Measurements from ENCODE around the gene SPECC1. TPM values are rescaled to one million over a fixed set of nuclear protein-coding genes. Genes with fewer than 3 reads are reported as not detected.
A peak's percentile ranks its signal among the peaks of the same experiment; 100 is the strongest.

The SPECC1 gene
- total and polyA plus RNA-seq, 2 of the 4 experiments (the other 2 are of a cell fraction): 16.9 to 26.2 TPM

DNA sequence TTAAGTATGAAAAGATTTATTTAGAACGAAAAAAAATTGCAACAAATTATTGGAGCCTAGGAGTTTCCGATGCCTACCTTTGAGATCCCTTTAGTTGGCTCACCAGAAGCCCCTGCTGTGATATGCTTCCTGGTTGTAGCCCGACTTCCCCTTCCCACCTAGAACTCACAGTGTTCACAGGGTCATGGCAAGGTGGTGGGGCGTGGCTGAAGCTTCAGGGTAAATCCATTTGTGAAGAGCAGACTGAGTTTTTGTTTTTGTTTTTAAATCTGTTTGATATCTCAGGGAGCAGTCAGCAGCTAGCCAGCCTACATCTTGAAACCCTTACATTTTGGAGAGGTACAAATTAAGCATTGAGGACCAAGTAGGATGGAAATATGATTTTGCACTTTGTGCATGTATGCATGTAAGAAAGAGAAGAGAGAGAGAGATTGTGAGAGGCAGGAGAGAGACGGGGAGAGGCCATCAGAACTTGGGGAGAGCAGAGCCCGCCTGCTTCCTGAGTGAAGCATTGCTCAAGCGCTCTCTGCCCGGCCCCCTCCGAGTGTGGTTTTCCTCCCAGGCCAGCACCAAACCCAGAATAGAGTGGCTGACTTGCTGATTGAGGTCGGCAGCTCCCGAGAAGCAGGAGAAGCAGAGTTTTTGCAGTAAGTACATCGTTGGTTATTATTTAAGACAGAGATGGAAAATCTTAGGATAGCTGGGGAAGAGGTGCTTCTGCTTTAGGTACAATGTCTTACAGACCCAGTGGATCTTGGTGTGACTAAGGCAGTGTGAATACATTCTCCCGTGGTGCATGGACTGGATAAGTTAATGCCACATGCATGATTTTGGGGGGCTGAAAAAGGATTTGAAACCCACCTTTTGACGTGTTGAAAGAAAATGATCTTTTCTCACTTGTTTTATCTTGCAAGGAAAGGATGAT, 64.2 kb downstream of the SPECC1 start:
- CTCF ChIA-PET: no interaction called here
- 11% methylated on average over 4 of the region's 14 CpGs; no CpG with 5 or more reads in 1 of the 2 experiments for WGBS, 2 experiments (ENCODE audit: extremely low coverage in 2 of 2, insufficient read length in 1 of 2)
- Histone ChIP-seq H3K4me1 (ENCODE audit: control insufficient read depth, insufficient read depth, low read length) (no peaks in the 10 kb centered on the region; the same call in 1 of the 2 replicates), H3K27ac (ENCODE audit: insufficient read depth, low read length) (no peak overlapping the region), H4K91ac (ENCODE audit: insufficient read depth, low read depth, low read length) (no peak overlapping the region), H3K27me3 (ENCODE audit: control insufficient read depth, insufficient read depth, low read length) (peaks cover 17% of the 10 kb centered on the region; the same call in 1 of the 2 replicates), H2AK9ac (replicated peaks; ENCODE audit: low read depth, low read length, poor library complexity) (no peak overlapping the region), H2BK20ac (ENCODE audit: low read depth, low read length) (no peak overlapping the region), H2AK5ac (ENCODE audit: low read depth, low read length) (no peak overlapping the region), H4K5ac (ENCODE audit: low read depth, low read length) (no peak overlapping the region), H3K4me2 (ENCODE audit: low read depth, low read length) (no peak overlapping the region), H3K9me3 (ENCODE audit: control insufficient read depth, insufficient read depth, low read length) (no peaks in the 10 kb centered on the region), H3K9me1 (ENCODE audit: insufficient read depth, low read length) (no peaks in the 10 kb centered on the region), H3K79me1 (ENCODE audit: low read depth in 1 of 2, low read length in 2 of 2) (no peaks in the 10 kb centered on the region), H3K36me3 (ENCODE audit: control insufficient read depth, insufficient read depth, low read length) (no peaks in the 10 kb centered on the region), H3K4me3 (ENCODE audit: insufficient read depth, low read depth, low read length) (no peak overlapping the region), H2BK5ac (ENCODE audit: low read depth, low read length, poor library complexity, severe bottlenecking) (no peak overlapping the region), H4K8ac (ENCODE audit: low read depth in 2 of 2, low read length in 2 of 2) (no peak overlapping the region), H3K18ac (ENCODE audit: low read depth, low read length) (no peak overlapping the region), H3K4ac (ENCODE audit: low read depth, low read length) (no peak overlapping the region), H3K56ac (ENCODE audit: extremely low read depth, insufficient read depth, low read length) (no peak overlapping the region), H3K9ac (ENCODE audit: low read depth, low read length) (no peak overlapping the region), H3K14ac (replicated peaks; ENCODE audit: low read depth, low read length) (no peak overlapping the region), H3K23ac (ENCODE audit: low read depth, low read length) (no peak overlapping the region), H2BK15ac (ENCODE audit: low read depth, low read length) (no peak overlapping the region), H2BK120ac (ENCODE audit: low read depth, low read length) (no peak overlapping the region), H2AFZ (replicated peaks; ENCODE audit: low read length, poor library complexity) (no peak overlapping the region), H4K20me1 (ENCODE audit: insufficient read depth, low read length) (no peaks in the 10 kb centered on the region)
- in situ Hi-C loops (cut with MboI; ENCODE audit: low sequenced_read_pairs) (no loop called here), intact Hi-C loops (cut with micrococcal nuclease) (no loop called here), dilution Hi-C loops (cut with HindIII; ENCODE audit: low sequenced_read_pairs, unreplicated experiment) (no loop called here)
- DNase-seq (peak; percentile 10), ATAC-seq (ENCODE audit: low read depth) (peak; percentile 78)
- no TSS peak for BruUV-seq (replicated peaks)
- POLR2A ChIA-PET (ENCODE audit: unreplicated experiment): no interaction called here
- TF ChIP-seq MXI1 (IDR thresholded peaks at IDR 0.05; ENCODE audit: borderline replicate concordance, low read depth, low read length) (no peak), SMC3 (IDR thresholded peaks at IDR 0.05; ENCODE audit: low read depth, low read length) (no peak), BHLHE40 (IDR thresholded peaks at IDR 0.05; ENCODE audit: low read depth, low read length) (no peak), RAD21 (IDR thresholded peaks at IDR 0.05; ENCODE audit: low read length) (no peak), NFE2L2 (IDR thresholded peaks at IDR 0.05; ENCODE audit: low read depth, low read length) (no peak), MAFK (IDR thresholded peaks at IDR 0.05; ENCODE audit: low read depth, low read length) (no peak), FOS (IDR thresholded peaks at IDR 0.05; ENCODE audit: low read depth, low read length) (no peak), RFX5 (IDR thresholded peaks at IDR 0.05; ENCODE audit: low read depth, low read length) (no peak), POLR2A (IDR thresholded peaks at IDR 0.05; ENCODE audit: low read depth, low read length) (no peak), MAZ (IDR thresholded peaks at IDR 0.05; ENCODE audit: borderline replicate concordance, low read depth, low read length) (no peak), CEBPB (IDR thresholded peaks at IDR 0.05; ENCODE audit: low read depth, low read length) (no peak), CHD1 (IDR thresholded peaks at IDR 0.05; ENCODE audit: low read depth, low read length) (no peak)
- TF ChIP-seq, protein P1, sequence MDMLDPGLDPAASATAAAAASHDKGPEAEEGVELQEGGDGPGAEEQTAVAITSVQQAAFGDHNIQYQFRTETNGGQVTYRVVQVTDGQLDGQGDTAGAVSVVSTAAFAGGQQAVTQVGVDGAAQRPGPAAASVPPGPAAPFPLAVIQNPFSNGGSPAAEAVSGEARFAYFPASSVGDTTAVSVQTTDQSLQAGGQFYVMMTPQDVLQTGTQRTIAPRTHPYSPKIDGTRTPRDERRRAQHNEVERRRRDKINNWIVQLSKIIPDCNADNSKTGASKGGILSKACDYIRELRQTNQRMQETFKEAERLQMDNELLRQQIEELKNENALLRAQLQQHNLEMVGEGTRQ (IDR thresholded peaks at IDR 0.05; ENCODE audit: low read depth, low read length): no peak
- TF ChIP-seq, protein P2, sequence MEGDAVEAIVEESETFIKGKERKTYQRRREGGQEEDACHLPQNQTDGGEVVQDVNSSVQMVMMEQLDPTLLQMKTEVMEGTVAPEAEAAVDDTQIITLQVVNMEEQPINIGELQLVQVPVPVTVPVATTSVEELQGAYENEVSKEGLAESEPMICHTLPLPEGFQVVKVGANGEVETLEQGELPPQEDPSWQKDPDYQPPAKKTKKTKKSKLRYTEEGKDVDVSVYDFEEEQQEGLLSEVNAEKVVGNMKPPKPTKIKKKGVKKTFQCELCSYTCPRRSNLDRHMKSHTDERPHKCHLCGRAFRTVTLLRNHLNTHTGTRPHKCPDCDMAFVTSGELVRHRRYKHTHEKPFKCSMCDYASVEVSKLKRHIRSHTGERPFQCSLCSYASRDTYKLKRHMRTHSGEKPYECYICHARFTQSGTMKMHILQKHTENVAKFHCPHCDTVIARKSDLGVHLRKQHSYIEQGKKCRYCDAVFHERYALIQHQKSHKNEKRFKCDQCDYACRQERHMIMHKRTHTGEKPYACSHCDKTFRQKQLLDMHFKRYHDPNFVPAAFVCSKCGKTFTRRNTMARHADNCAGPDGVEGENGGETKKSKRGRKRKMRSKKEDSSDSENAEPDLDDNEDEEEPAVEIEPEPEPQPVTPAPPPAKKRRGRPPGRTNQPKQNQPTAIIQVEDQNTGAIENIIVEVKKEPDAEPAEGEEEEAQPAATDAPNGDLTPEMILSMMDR (conservative IDR thresholded peaks at IDR 0.05; ENCODE audit: low read depth, low read length): no peak
- TF ChIP-seq, protein P3, sequence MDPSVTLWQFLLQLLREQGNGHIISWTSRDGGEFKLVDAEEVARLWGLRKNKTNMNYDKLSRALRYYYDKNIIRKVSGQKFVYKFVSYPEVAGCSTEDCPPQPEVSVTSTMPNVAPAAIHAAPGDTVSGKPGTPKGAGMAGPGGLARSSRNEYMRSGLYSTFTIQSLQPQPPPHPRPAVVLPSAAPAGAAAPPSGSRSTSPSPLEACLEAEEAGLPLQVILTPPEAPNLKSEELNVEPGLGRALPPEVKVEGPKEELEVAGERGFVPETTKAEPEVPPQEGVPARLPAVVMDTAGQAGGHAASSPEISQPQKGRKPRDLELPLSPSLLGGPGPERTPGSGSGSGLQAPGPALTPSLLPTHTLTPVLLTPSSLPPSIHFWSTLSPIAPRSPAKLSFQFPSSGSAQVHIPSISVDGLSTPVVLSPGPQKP (IDR thresholded peaks at IDR 0.05; ENCODE audit: borderline replicate concordance, low read depth, low read length): no peak

All from IMR-90 (cell line).